ENCODE results near the gene SRGAP1. TPM values are rescaled to one million over a fixed set of nuclear protein-coding genes. Genes with fewer than 3 reads are reported as not detected.

Gene SRGAP1
- total and polyA plus RNA-seq, 2 of the 4 experiments (the other 2 are of a cell fraction), result 10.0 to 10.2 TPM

DNA sequence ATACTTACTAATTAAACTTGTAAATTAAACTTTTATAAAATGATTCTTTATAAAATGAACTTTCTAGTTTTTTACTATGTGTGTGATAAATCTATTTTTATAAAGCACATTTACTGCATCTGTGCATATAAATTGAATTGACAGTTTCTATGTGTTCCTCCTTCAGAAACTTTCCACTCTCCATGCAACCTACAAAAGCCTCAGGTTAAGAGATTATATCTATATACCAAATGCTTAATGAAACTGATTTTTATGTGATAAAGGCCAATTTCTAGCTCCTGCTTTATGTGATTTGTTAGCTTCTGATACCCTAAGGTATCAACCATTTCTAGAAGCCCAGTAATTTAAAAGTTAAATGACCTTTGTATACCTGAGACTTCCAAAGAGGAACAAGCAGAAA, 174.0 kb downstream of the SRGAP1 start:
- dilution Hi-C loops (cut with HindIII; ENCODE audit: low sequenced_read_pairs, unreplicated experiment), result no loop called here
- CTCF ChIA-PET, result no interaction called here

More for the DNA sequence above, 174.0 kb downstream of the SRGAP1 start:
- peaks cover 3% of the 10 kb centered on the region; the same call in 1 of the 2 replicates for H3K4me1 ChIP-seq (ENCODE audit: control insufficient read depth, insufficient read depth, low read length)
- no peaks in the 10 kb centered on the region for H4K20me1 ChIP-seq (ENCODE audit: insufficient read depth, low read length)
- peaks cover 54 to 68% of the 10 kb centered on the region in 2 experiments for H3K79me1 ChIP-seq (ENCODE audit: low read depth in 1 of 2, low read length in 2 of 2)
- intact Hi-C loops (cut with micrococcal nuclease), result loop anchor here (10.0 kb wide), 1 partner anchor 166 kb away; no protein-coding TSS in a partner anchor
- H4K5ac ChIP-seq (ENCODE audit: low read depth, low read length), result no peak overlapping the region
- DNase-seq (no peak), ATAC-seq (ENCODE audit: low read depth) (no peak)
- H2BK20ac ChIP-seq (ENCODE audit: low read depth, low read length), result no peak overlapping the region
- no peaks in the 10 kb centered on the region for H3K27me3 ChIP-seq (ENCODE audit: control insufficient read depth, insufficient read depth, low read length)
- no peak overlapping the region for H4K91ac ChIP-seq (ENCODE audit: insufficient read depth, low read depth, low read length)
- H2AK9ac ChIP-seq (replicated peaks; ENCODE audit: low read depth, low read length, poor library complexity), result no peak overlapping the region
- no peak overlapping the region for H4K8ac ChIP-seq (ENCODE audit: low read depth in 2 of 2, low read length in 2 of 2)
- no peak overlapping the region for H3K14ac ChIP-seq (replicated peaks; ENCODE audit: low read depth, low read length)
- H3K9me1 ChIP-seq (ENCODE audit: insufficient read depth, low read length), result peaks cover 3% of the 10 kb centered on the region; the same call in 1 of the 2 replicates
- H2AK5ac ChIP-seq (ENCODE audit: low read depth, low read length), result no peak overlapping the region
- POLR2A ChIA-PET (ENCODE audit: unreplicated experiment), result no interaction called here
- no peak overlapping the region for H3K18ac ChIP-seq (ENCODE audit: low read depth, low read length)
- no peak overlapping the region for H2AFZ ChIP-seq (replicated peaks; ENCODE audit: low read length, poor library complexity)
- H3K4me2 ChIP-seq (ENCODE audit: low read depth, low read length), result no peak overlapping the region
- in situ Hi-C loops (cut with MboI; ENCODE audit: low sequenced_read_pairs), result no loop called here
- H3K36me3 ChIP-seq (ENCODE audit: control insufficient read depth, insufficient read depth, low read length), result peaks cover 17% of the 10 kb centered on the region
- H2BK15ac ChIP-seq (ENCODE audit: low read depth, low read length), result no peak overlapping the region
- no peak overlapping the region for H3K9ac ChIP-seq (ENCODE audit: low read depth, low read length)
- TF ChIP-seq NFE2L2 (IDR thresholded peaks at IDR 0.05; ENCODE audit: low read depth, low read length) (no peak), FOS (IDR thresholded peaks at IDR 0.05; ENCODE audit: low read depth, low read length) (no peak), MXI1 (IDR thresholded peaks at IDR 0.05; ENCODE audit: borderline replicate concordance, low read depth, low read length) (no peak), BHLHE40 (IDR thresholded peaks at IDR 0.05; ENCODE audit: low read depth, low read length) (no peak), POLR2A (IDR thresholded peaks at IDR 0.05; ENCODE audit: low read depth, low read length) (no peak), CHD1 (IDR thresholded peaks at IDR 0.05; ENCODE audit: low read depth, low read length) (no peak), MAZ (IDR thresholded peaks at IDR 0.05; ENCODE audit: borderline replicate concordance, low read depth, low read length) (no peak), SMC3 (IDR thresholded peaks at IDR 0.05; ENCODE audit: low read depth, low read length) (no peak), RAD21 (IDR thresholded peaks at IDR 0.05; ENCODE audit: low read length) (no peak), RCOR1 (IDR thresholded peaks at IDR 0.05; ENCODE audit: insufficient replicate concordance, low read length) (no peak), MAFK (IDR thresholded peaks at IDR 0.05; ENCODE audit: low read depth, low read length) (no peak), RFX5 (IDR thresholded peaks at IDR 0.05; ENCODE audit: low read depth, low read length) (no peak), CEBPB (IDR thresholded peaks at IDR 0.05; ENCODE audit: low read depth, low read length) (no peak)
- TF ChIP-seq, protein P1, sequence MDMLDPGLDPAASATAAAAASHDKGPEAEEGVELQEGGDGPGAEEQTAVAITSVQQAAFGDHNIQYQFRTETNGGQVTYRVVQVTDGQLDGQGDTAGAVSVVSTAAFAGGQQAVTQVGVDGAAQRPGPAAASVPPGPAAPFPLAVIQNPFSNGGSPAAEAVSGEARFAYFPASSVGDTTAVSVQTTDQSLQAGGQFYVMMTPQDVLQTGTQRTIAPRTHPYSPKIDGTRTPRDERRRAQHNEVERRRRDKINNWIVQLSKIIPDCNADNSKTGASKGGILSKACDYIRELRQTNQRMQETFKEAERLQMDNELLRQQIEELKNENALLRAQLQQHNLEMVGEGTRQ (IDR thresholded peaks at IDR 0.05; ENCODE audit: low read depth, low read length), result no peak
- TF ChIP-seq, protein P2, sequence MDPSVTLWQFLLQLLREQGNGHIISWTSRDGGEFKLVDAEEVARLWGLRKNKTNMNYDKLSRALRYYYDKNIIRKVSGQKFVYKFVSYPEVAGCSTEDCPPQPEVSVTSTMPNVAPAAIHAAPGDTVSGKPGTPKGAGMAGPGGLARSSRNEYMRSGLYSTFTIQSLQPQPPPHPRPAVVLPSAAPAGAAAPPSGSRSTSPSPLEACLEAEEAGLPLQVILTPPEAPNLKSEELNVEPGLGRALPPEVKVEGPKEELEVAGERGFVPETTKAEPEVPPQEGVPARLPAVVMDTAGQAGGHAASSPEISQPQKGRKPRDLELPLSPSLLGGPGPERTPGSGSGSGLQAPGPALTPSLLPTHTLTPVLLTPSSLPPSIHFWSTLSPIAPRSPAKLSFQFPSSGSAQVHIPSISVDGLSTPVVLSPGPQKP (IDR thresholded peaks at IDR 0.05; ENCODE audit: borderline replicate concordance, low read depth, low read length), result no peak
- TF ChIP-seq, protein P3, sequence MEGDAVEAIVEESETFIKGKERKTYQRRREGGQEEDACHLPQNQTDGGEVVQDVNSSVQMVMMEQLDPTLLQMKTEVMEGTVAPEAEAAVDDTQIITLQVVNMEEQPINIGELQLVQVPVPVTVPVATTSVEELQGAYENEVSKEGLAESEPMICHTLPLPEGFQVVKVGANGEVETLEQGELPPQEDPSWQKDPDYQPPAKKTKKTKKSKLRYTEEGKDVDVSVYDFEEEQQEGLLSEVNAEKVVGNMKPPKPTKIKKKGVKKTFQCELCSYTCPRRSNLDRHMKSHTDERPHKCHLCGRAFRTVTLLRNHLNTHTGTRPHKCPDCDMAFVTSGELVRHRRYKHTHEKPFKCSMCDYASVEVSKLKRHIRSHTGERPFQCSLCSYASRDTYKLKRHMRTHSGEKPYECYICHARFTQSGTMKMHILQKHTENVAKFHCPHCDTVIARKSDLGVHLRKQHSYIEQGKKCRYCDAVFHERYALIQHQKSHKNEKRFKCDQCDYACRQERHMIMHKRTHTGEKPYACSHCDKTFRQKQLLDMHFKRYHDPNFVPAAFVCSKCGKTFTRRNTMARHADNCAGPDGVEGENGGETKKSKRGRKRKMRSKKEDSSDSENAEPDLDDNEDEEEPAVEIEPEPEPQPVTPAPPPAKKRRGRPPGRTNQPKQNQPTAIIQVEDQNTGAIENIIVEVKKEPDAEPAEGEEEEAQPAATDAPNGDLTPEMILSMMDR (conservative IDR thresholded peaks at IDR 0.05; ENCODE audit: low read depth, low read length), result no peak
- H3K23ac ChIP-seq (ENCODE audit: low read depth, low read length), result no peak overlapping the region
- no peak overlapping the region for H3K27ac ChIP-seq (ENCODE audit: insufficient read depth, low read length)
- H3K4me3 ChIP-seq (ENCODE audit: insufficient read depth, low read depth, low read length), result no peak overlapping the region
- H2BK5ac ChIP-seq (ENCODE audit: low read depth, low read length, poor library complexity, severe bottlenecking), result no peak overlapping the region
- BruUV-seq (replicated peaks), result no TSS peak
- no peak overlapping the region for H2BK120ac ChIP-seq (ENCODE audit: low read depth, low read length)
- H3K4ac ChIP-seq (ENCODE audit: low read depth, low read length), result no peak overlapping the region
- no peak overlapping the region for H3K56ac ChIP-seq (ENCODE audit: extremely low read depth, insufficient read depth, low read length)
- no peaks in the 10 kb centered on the region for H3K9me3 ChIP-seq (ENCODE audit: control insufficient read depth, insufficient read depth, low read length)
